ENCODE measurements around the gene PSG5.
"Not testable (repeated sequence)": the region's sequence is repeated elsewhere in the genome, so short reads cannot be mapped to it uniquely, and the experiment has no call there.

The PSG5 gene

DNA sequence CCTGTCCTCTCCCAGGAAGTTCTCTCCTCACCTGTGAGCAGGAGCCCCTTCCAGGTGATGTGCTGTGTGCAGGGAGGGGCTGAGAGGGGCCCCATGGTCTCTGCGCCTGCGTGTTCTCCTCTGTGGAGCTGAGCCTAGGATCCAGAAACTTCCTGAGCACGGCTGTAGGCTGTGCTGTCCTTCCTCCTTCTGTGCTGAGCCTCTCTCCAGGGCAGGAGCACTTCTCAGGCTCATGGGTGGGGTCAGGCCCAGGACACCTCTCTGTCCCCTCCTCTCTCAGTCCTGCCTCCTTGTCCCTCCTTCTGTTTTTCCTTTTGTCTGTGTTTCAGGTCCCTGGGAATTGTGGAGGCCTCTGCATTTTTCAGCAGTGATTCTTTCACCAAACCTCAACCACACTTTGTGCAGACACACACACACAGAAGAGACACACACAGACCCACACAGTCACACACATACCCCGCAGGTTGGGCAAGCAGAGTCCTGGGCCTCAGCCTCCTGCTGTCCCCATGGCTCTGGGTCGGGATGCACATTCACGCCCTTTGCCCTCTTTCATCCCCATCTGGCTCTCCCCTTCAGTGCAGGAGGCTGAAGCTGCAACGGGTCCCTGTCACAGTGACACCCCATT, at the start of gene PSG5:
Gene PSG5, minus strand, starts transcription at position 226 of the 625 bp plus-strand sequence. Its CDS starts 131 bp downstream, at position 95.
- DNase-seq: not testable (repeated sequence)

GRCh38 chr19:43235686-43236085, 49.4 kb upstream of the PSG5 start:
- not testable (repeated sequence) for DNase-seq

DNA sequence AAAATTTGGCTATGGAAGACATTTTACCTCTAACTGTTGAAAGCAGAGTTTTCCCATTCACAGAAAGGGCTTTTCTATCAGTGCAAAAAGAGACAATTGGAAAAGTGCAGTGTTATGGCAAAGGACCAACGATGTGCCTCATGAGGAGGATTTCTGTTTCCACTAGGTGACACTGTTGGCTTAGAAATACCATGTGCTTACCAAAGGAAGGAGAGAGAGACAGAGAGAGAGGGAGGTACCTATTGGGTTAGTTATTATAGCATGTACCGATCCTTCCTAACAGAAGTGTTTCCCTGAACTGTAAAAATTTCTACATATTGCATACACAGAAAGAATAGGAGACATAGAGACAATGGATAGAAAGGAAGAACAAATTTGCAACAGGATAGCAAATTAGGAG, 43.0 kb upstream of the PSG5 start:
- no peak for DNase-seq

DNA sequence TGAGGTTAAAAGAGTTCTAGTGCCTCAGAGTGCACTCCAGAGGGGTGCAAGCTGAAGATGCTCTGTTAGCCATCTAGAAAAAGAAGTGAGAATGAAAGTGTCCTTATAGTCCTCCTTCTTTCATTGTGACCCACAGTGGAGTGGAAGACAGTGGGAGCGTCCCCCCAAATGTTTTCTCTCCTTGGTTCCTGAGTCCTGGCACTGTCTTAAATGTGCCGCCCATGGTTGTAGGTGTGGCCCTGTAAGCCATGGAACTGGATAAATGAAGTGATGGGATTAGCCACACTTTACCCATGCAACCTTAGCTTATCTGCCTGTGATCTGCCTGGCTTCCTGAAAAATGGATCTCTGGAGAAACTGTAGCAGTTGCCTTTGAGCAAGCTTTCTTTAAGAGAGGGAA, 42.4 kb upstream of the PSG5 start:
- DNase-seq: not testable (repeated sequence)

DNA sequence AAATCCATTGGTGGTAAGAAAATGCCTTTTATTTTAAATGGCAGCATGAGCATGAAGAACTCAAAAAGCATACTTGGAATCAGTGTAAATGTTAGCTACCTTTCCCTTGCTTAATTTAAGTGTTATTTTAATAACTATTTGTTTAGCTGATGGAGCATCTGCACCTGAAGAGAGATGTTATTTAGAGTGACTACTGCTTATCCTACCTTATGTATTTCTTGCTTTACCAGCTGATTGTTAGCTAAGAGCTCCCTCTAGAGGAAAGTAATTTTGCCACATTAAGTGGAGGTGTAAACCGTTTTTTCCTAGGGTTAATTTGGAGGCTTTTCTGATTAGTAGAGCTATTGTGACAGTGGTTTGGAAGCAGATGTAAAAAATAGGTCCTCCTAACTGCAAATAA, 40.6 kb upstream of the PSG5 start:
- not testable (repeated sequence) for DNase-seq

DNA sequence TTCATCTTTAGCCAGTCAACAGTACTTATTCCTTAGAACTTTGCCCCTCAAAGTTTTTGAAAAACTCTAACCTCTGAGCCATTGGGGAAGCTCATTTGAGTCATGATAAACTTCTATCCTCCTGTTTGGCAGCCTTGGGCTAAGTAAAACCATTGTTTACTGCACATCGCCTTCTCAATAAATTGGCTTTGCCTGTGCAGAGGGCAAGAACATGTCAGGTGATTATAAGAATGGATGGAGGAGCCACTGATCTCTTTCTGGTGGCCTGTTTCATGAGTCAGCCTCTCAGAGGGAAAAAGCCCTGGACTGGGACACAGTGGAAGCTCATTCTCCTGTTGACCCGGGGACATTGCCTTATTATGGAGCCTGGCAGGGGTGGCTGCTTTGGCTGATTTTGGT, 38.5 kb upstream of the PSG5 start:
- no peak for DNase-seq

- not testable (repeated sequence) for DNase-seq
Observed at GRCh38 chr19:43224201-43224854, 38.0 kb upstream of the PSG5 start.

GRCh38 chr19:43221891-43222290, 35.6 kb upstream of the PSG5 start:
- not testable (repeated sequence) for DNase-seq

DNA sequence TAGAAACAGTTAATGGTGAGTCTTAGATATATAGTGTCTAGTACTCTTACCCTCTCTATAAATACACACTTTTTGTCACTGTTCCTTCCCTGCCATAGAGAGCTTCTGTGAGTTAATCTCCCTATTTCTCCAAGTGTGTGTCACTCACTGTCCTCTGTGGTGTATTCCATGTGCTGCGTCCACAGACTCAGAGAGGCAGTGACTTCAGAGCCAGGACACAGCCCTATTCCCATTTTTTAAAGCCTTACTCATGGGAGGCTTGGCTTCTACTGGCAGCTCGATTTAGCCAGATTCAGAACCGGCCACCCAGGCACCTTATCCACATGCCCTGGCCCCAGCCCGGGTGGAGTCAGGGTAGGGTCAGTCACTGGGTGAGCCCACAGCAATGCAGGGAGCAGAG, 32.8 kb upstream of the PSG5 start:
- DNase-seq: not testable (repeated sequence)

GRCh38 chr19:43215881-43216280, 29.5 kb upstream of the PSG5 start:
- DNase-seq: not testable (repeated sequence)

- DNase-seq: no peak
Observed at GRCh38 chr19:43207991-43208390, 21.7 kb upstream of the PSG5 start.

- DNase-seq: not testable (repeated sequence)
Observed at GRCh38 chr19:43207174-43207573, 20.8 kb upstream of the PSG5 start.

DNA sequence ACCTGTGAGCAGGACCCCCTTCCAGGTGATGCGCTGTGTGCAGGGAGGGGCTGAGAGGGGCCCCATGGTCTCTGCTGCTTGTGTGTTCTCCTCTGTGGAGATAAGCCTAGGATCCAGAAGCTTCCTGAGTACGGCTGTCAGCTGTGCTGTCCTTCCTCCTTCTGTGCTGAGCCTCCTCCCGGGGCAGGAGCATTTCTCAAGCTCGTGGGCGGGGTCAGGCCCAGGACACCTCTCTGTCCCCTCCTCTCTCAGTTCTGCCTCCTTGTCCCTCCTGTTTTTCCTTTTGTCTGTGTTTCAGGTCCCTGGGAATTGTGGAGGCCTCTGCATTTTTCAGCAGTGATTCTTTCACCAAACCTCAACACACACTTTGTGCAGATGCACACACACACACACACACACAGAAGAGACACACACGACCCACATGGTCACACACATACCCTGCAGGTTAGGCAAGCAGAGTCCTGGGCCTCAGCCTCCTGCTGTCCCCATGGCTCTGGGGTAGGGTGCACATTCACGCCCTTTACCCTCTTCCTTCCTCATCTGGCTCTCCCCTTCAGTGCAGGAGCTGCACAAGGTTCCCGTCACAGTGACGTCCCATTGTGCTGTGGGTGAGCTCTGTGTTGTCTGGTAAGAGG, 19.3 kb upstream of the PSG5 start, which contains the start of gene PSG4:
Gene PSG4, minus strand, starts transcription at position 168 of the 635 bp plus-strand sequence. Its CDS starts 102 bp downstream, at position 66.
- DNase-seq: not testable (repeated sequence)

DNA sequence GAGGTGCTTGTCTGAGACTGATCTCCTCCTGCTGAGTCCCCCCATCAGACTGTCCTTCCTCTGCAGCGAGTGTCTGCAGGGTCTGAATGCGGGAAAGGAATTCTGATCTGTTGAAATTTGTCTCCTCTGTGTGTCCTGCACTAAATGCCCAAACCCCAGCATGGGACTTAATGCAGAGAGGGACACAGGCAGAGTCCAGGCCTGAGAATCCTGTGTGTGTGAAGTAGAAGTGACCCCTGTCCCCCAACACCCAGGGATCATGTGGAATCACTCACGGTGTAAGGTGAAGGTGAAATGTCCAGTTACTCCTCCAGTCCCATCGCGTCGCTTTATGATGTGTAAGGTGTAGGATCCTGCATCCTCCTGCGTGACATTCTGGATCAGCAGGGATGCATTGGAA, 17.3 kb upstream of the PSG5 start:
- DNase-seq: not testable (repeated sequence)

DNA sequence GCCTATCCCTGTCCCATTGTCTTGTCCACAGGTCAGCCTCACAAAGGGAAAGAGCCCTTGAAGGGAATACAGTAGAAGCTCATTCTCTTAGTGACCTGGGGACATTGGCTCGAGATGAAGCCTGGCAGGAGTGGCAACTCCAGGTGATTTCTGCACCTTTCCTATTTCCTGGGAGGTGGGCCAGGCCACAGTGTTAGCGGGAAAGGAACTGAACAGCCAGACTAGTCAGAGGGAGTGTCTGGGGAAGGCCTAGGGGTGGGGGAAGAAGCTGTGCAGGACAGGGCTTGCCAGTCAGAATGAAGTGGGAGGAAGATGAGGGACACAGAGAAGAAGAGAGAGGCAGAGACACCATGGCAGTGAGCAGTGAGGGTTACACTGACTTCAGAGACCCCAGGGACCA, 15.6 kb upstream of the PSG5 start:
- DNase-seq: not testable (repeated sequence)

GRCh38 chr19:43201337-43201801, 15.0 kb upstream of the PSG5 start:
- DNase-seq: not testable (repeated sequence)

GRCh38 chr19:43198686-43199419, 12.5 kb upstream of the PSG5 start:
- DNase-seq: not testable (repeated sequence)

- not testable (repeated sequence) for DNase-seq
Observed at GRCh38 chr19:43197666-43198397, 11.5 kb upstream of the PSG5 start.

DNA sequence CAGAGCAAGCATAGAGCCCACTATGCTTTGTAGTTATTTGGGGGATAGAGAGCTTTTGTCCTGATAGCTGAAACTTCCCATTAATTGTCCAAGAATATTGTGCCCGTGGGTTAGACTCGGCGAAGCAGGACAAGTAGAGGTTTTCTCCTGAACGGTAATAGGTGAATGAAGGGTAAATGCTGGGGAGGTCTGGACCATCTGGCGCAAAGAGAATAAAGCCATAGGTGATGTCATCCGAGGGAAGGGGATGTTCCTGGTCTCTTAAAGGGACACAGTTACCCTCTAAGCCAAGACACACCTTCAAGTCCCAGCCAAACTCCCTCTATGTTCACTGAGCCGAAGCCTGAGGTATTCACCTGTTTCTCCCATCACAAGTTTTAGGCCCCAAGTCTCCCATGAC, 8.1 kb upstream of the PSG5 start:
- DNase-seq: not testable (repeated sequence)

DNA sequence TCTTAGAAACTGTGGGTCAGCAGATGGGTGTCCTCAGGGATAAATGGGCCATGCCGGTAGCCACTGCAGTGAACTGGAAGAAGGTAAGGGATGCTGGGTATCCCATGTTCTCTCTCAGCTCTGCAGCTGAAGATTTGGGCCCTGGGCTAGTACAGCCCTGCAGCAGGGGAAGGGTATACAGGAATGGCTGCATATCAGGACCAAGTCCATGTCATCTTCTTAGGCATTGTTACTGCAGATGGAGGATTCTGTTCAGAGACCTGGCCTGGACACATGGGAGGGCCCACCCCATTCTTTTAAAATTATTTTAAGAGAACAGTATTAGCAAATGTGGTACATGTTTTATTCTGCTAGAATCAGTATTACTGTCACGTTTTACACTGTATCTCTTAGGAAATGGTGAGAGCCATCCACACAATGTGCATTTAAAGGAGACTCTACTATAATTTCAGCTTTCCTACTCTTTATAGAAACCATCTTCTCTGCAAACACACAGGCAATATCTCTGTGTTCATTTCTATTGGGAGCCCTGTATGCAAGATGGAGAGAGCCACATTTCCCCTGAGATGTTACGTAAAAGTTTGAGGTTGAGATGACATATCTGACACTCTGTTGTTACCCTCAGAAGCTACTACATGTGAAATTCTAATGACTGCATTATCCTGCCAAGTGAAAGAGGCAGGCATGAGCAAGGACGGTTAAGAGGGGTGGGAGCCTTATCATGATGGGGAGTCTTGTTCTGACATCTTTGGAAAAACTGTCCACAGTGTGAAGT, 6.2 kb upstream of the PSG5 start:
- DNase-seq: not testable (repeated sequence)

- DNase-seq: not testable (repeated sequence)
Observed at GRCh38 chr19:43188092-43188491, 1.8 kb upstream of the PSG5 start.
